HFFc6 (cell line): ENCODE measurements around the gene CYS1. TPM values are rescaled to one million over a fixed set of nuclear protein-coding genes. Genes with fewer than 3 reads are reported as not detected.
"Not testable (repeated sequence)": the region's sequence is repeated elsewhere in the genome, so short reads cannot be mapped to it uniquely, and the experiment has no call there.

Source experiments
- DNase-seq: peaks from one replicate; pipeline ENCODE4 v3.0.0-alpha.2; 2018
- H3K27ac Mint-ChIP-seq: 2 replicates; pipeline ENCODE4 v1.8.0; 2020; ENCODE audit warnings: mild to moderate bottlenecking, mixed read lengths
- H3K27me3 Mint-ChIP-seq: 2 replicates; pipeline ENCODE4 v1.8.0; 2021; ENCODE audit warnings: mild to moderate bottlenecking, moderate library complexity, mixed read lengths; ENCODE audit not compliant: insufficient read depth
- H3K36me3 Mint-ChIP-seq: 2 replicates; pipeline ENCODE4 v1.8.0; 2021; ENCODE audit warnings: low read depth, mixed read lengths
- H3K4me1 Mint-ChIP-seq: 2 replicates; pipeline ENCODE4 v1.8.0; 2020; ENCODE audit warnings: low read depth, mixed read lengths
- H3K4me3 Mint-ChIP-seq: 2 replicates; pipeline ENCODE4 v1.8.0; 2020; ENCODE audit warnings: mild to moderate bottlenecking, moderate library complexity, mixed read lengths
- H3K9me3 Mint-ChIP-seq: 2 replicates; pipeline ENCODE4 v1.8.0; 2020; ENCODE audit warnings: mild to moderate bottlenecking, mixed read lengths
- total RNA-seq, 6 experiments: library from RNA; stranded (reverse); fragmentation: NEBNext Ultra II Directional; extraction: Animal tissue kit (Norgen Biotek cat#: 25700); gene quantifications; 2 replicates in 1 of 6; 3 replicates in 5 of 6; pipeline ENCODE4 v1.2.3, GENCODE V29; 2021
- TF ChIP-seq, protein P1 (sequence below): fragments of 200-600 bp; sonication (generic); IDR thresholded peaks from 2 replicates; pipeline ENCODE4 v1.5.0; 2021; ENCODE audit warnings: antibody characterized with exemption, mild to moderate bottlenecking

CYS1 gene
- total RNA-seq, 6 experiments from 2014 or later = 0.24 to 2.0 (median 1.4) TPM

DNA sequence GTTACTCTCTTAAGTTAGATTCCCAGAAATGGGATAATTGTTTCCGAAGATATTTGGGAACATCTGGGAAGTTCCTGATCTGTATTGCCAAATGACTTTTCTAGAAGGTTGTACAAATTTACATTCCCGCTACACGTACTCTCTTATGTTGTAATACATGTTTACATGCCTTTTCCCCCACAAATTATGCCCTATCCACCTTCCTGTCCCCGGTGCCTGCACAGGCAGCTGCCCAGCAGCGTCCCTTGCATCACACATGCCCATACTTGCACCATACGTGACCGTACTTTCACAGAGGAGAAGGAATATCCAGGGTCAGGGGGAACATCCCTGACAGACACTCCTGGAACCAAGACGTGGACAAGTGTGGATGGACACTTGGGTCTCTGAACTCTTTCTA is 61.0 kb downstream of the CYS1 start:
- H3K27me3 Mint-ChIP-seq = peaks cover 19% of the 10 kb centered on the region
- H3K36me3 Mint-ChIP-seq = no peaks in the 10 kb centered on the region
- no peak overlapping the region for H3K4me3 Mint-ChIP-seq
- no peak for DNase-seq
- H3K9me3 Mint-ChIP-seq = no peaks in the 10 kb centered on the region; the same call in 1 of the 2 replicates
- H3K4me1 Mint-ChIP-seq = no peaks in the 10 kb centered on the region
- TF ChIP-seq, protein P1, sequence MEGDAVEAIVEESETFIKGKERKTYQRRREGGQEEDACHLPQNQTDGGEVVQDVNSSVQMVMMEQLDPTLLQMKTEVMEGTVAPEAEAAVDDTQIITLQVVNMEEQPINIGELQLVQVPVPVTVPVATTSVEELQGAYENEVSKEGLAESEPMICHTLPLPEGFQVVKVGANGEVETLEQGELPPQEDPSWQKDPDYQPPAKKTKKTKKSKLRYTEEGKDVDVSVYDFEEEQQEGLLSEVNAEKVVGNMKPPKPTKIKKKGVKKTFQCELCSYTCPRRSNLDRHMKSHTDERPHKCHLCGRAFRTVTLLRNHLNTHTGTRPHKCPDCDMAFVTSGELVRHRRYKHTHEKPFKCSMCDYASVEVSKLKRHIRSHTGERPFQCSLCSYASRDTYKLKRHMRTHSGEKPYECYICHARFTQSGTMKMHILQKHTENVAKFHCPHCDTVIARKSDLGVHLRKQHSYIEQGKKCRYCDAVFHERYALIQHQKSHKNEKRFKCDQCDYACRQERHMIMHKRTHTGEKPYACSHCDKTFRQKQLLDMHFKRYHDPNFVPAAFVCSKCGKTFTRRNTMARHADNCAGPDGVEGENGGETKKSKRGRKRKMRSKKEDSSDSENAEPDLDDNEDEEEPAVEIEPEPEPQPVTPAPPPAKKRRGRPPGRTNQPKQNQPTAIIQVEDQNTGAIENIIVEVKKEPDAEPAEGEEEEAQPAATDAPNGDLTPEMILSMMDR = no peak
- H3K27ac Mint-ChIP-seq = no peak overlapping the region

DNA sequence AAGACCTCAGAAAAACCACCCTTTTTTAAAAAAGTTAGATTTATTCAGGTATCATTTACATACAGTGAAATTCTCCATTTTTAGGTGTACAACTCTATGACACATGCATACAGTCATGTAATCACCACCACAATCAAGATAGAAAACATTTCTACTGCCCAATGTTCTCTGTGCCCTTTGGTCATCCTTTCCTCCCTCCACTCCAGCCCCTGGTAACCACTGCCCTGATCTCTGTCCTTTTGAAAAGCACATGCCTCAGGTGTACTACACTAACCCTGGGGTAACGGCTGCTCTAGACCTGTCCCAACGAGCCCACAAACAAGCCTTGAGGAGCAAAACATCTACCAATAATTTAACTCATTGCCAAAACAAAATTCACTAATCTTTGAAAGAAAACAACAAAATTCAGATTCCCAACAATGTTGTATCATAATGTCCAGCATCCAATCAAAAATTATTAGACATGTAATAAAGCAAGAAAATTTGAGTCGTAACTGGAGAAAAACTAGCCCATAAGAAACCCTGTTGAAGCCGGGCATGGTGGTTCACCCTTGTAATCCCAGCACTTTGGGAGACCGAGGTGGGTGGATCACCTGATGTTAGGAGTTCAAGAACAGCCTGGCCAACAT is 62.8 kb downstream of the CYS1 start:
- no peak overlapping the region for H3K27ac Mint-ChIP-seq
- H3K9me3 Mint-ChIP-seq = no peaks in the 10 kb centered on the region; the same call in 1 of the 2 replicates
- no peak for DNase-seq
- H3K27me3 Mint-ChIP-seq = peaks cover 18% of the 10 kb centered on the region
- H3K36me3 Mint-ChIP-seq = no peaks in the 10 kb centered on the region
- TF ChIP-seq, protein P1 = no peak
- no peaks in the 10 kb centered on the region for H3K4me1 Mint-ChIP-seq
- H3K4me3 Mint-ChIP-seq = no peak overlapping the region

DNA sequence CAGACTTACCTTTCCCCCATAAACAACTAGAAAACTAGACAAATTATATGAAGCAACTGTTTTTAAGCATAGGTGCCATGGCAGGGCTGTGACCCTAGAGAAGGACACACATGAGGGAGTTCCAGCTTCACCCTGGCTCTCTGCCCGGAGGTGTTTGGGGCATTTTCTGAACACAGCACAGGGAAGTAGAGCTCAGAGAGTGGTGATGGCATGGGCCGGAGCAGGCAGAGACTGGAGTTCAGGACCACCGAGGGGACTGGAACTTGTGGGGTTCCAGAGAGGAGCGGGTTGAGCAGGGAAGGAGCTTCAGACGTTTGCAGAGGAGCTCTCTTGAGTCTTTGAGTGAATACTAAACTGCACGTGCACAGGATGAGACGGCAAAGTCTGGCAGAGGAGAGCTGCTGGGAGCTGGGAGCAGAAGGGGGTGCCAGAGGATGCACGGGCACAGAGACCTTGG is 63.4 kb downstream of the CYS1 start:
- Mint-ChIP-seq H3K27ac (no peak overlapping the region), H3K36me3 (no peaks in the 10 kb centered on the region), H3K27me3 (peaks cover 18% of the 10 kb centered on the region), H3K9me3 (no peaks in the 10 kb centered on the region; the same call in 1 of the 2 replicates), H3K4me3 (no peak overlapping the region), H3K4me1 (no peaks in the 10 kb centered on the region)
- no peak for DNase-seq
- TF ChIP-seq, protein P1 = no peak

DNA sequence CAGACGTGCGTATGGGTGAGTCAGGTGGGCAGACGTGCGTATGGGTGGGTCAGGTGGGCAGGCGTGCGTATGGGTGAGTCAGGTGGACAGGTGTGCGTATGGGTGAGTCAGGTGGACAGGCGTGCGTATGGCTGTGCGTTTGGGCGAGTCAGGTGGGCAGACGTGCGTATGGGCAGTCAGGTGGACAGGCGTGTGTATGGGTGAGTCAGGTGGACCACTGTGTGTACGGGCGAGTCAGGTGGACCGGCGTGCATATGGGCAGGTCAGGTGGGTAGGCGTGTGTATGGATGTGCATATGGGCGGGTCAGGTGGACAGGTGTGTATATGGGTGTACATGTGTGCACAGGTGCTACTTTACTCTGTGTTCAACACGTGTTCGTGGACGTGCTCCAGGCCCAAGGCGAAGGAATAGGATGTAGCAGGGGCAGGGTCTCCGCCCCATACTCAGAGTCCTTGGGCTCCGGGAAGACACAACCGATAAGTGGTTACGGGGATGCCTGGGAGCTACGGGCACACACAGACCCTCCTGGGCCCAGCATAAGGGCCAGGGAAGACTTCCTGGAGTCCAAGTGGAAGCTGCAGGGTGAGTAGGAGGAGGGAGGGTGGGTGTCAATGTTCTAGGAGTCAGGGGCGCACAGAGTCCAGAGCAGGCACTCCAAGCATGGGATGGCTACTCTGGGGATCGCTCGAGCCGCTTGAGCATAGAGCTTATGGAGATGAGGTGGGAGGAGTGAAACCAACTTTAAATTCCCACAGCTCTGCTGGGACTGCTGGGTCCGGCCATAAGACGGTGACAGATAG is 64.0 kb downstream of the CYS1 start:
- no peaks in the 10 kb centered on the region; the same call in 1 of the 2 replicates for H3K9me3 Mint-ChIP-seq
- H3K27ac Mint-ChIP-seq = no peak overlapping the region
- H3K36me3 Mint-ChIP-seq = no peaks in the 10 kb centered on the region
- no peak for DNase-seq
- TF ChIP-seq, protein P1 = no peak
- no peak overlapping the region for H3K4me3 Mint-ChIP-seq
- H3K4me1 Mint-ChIP-seq = no peaks in the 10 kb centered on the region
- H3K27me3 Mint-ChIP-seq = peaks cover 18% of the 10 kb centered on the region

DNA sequence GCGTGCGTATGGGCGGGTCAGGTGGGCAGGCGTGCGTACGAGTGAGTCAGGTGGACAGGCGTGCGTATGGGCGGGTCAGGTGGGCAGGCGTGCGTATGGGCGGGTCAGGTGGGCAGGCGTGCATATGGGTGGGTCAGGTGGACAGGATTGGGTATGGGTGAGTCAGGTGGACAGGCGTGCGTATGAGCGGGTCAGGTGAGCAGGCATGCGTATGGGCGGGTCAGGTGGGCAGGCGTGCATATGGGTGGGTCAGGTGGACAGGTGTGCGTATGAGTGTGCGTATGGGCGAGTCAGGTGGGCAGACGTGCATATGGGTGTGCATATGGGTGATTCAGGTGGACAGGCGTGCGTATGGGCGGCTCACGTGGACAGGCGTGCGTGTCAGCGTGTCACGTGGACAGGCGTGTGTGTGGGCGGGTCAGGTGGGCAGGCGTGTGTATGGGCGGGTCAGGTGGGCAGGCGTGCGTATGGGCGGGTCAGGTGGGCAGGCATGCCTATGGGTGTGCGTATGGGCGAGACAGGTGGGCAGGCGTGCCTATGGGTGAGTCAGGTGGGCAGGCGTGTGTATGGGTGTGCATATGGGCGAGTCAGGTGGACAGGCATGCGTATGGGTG is 64.7 kb downstream of the CYS1 start:
- H3K9me3 Mint-ChIP-seq, H3K4me3 Mint-ChIP-seq, H3K36me3 Mint-ChIP-seq, DNase-seq, H3K4me1 Mint-ChIP-seq, H3K27ac Mint-ChIP-seq: not testable (repeated sequence)
- H3K27me3 Mint-ChIP-seq = peaks cover 18% of the 10 kb centered on the region
